GM18909 (cell line): ENCODE results near the gene PRR5.

Experiments
- ATAC-seq: cut with Tn5 transposase; IDR thresholded peaks from one replicate; pipeline ENCODE4 v1.9.1; 2021; ENCODE audit warnings: mild to moderate bottlenecking; ENCODE audit not compliant: unreplicated experiment, poor library complexity

Gene PRR5

GRCh38 chr22:44691796-44692661 is 10.0 kb upstream of the PRR5 start:
- ATAC-seq: no peak

GRCh38 chr22:44692662-44693007 is 9.4 kb upstream of the PRR5 start:
- ATAC-seq: no peak

GRCh38 chr22:44693145-44693544 is 8.9 kb upstream of the PRR5 start:
- no peak for ATAC-seq

- no peak for ATAC-seq
Observed at GRCh38 chr22:44693756-44694155, 8.2 kb upstream of the PRR5 start.

GRCh38 chr22:44697423-44698141 is 4.4 kb upstream of the PRR5 start:
- ATAC-seq: no peak

GRCh38 chr22:44698531-44699421 is 3.2 kb upstream of the PRR5 start:
- ATAC-seq: no peak

- no peak for ATAC-seq
Observed at GRCh38 chr22:44700456-44700855, 1.5 kb upstream of the PRR5 start.

- ATAC-seq: no peak
Observed at GRCh38 chr22:44701187-44701790, 715 bp upstream of the PRR5 start.

- ATAC-seq: peak; percentile 37
Observed at GRCh38 chr22:44702479-44703198, 635 bp downstream of the PRR5 start.

GRCh38 chr22:44703255-44703870 is 1.4 kb downstream of the PRR5 start:
- ATAC-seq: no peak

GRCh38 chr22:44704159-44705021 is 2.4 kb downstream of the PRR5 start:
- no peak for ATAC-seq

GRCh38 chr22:44705022-44705297 is 3.0 kb downstream of the PRR5 start:
- ATAC-seq: no peak

GRCh38 chr22:44706488-44706887 is 4.5 kb downstream of the PRR5 start:
- no peak for ATAC-seq

GRCh38 chr22:44707178-44707577 is 5.2 kb downstream of the PRR5 start:
- no peak for ATAC-seq

GRCh38 chr22:44707752-44708151 is 5.7 kb downstream of the PRR5 start:
- no peak for ATAC-seq

GRCh38 chr22:44709881-44710392 is 7.9 kb downstream of the PRR5 start:
- no peak for ATAC-seq

GRCh38 chr22:44710474-44711240 is 8.7 kb downstream of the PRR5 start:
- no peak for ATAC-seq

GRCh38 chr22:44711241-44711560 is 9.2 kb downstream of the PRR5 start:
- ATAC-seq: no peak
